Gastroesophageal sphincter (tissue), 4 donors: Measurements from ENCODE around the gene SCIN. TPM values are rescaled to one million over a fixed set of nuclear protein-coding genes. Genes with fewer than 3 reads are reported as not detected.
"Not testable (repeated sequence)": the region's sequence is repeated elsewhere in the genome, so short reads cannot be mapped to it uniquely, and the experiment has no call there.

Experiments
- ATAC-seq: fragments of 150-250 bp; one replicate; pipeline ENCODE4 v1.9.1; 2016; ENCODE audit warnings: mild to moderate bottlenecking, moderate library complexity
- H3K27ac ChIP-seq, 4 donors: fragments of 200-600 bp; sonication (generic) in 3 of 4; 1 replicate in 3 of 4; 2 replicates in 1 of 4; pipeline ENCODE4 v1.5.1; 2016 to 2019
- H3K27me3 ChIP-seq: fragments of 200-600 bp; sonication (generic); one replicate; pipeline ENCODE4 v1.5.1; 2019
- H3K36me3 ChIP-seq, 2 donors: fragments of 200-600 bp; sonication (generic); one replicate each; pipeline ENCODE4 v1.5.1; 2019; ENCODE audit warnings: control low read depth in 1 of 2
- H3K4me1 ChIP-seq, 3 donors: fragments of 200-600 bp; sonication (generic); 1 replicate in 2 of 3; 2 replicates in 1 of 3; pipeline ENCODE4 v1.5.1; 2016 to 2019; ENCODE audit warnings: control low read depth in 2 of 3
- H3K4me3 ChIP-seq, 2 donors: fragments of 200-600 bp; sonication (generic); one replicate each; pipeline ENCODE4 v1.5.1; 2019; ENCODE audit warnings: mild to moderate bottlenecking in 1 of 2, moderate library complexity in 1 of 2
- H3K9me3 ChIP-seq, 3 donors: fragments of 200-600 bp; sonication (generic); one replicate each; pipeline ENCODE4 v1.5.1; 2017 to 2019; ENCODE audit warnings: control low read depth in 2 of 3
- CTCF ChIP-seq, 4 experiments: fragments of 200-600 bp in 2 of 4; fragments of 450-650 bp in 2 of 4; sonication (generic) in 1 of 4; IDR thresholded peaks; one replicate each; pipeline ENCODE4 v1.5.1; 2017 to 2019; ENCODE audit warnings: antibody characterized with exemption in 4 of 4, mild to moderate bottlenecking in 2 of 4, moderate library complexity in 2 of 4
- EP300 ChIP-seq: sonication (generic); formaldehyde crosslinking; IDR thresholded peaks from one replicate; pipeline ENCODE4 v1.6.1; 2017; ENCODE audit warnings: antibody characterized with exemption, mild to moderate bottlenecking
- POLR2A ChIP-seq, 2 donors: fragments of 450-650 bp; IDR thresholded peaks; one replicate each; pipeline ENCODE4 v1.6.1; 2017; ENCODE audit warnings: antibody characterized with exemption in 2 of 2, mild to moderate bottlenecking in 2 of 2, moderate library complexity in 1 of 2
- POLR2AphosphoS5 ChIP-seq: sonication (generic); formaldehyde crosslinking; IDR thresholded peaks from one replicate; pipeline ENCODE4 v1.6.1; 2017; ENCODE audit warnings: antibody characterized with exemption
- WGBS, 2 donors: methylation state at CpG; one replicate each; pipeline ENCODE4 v1.1.5; 2018; ENCODE audit warnings: low coverage in 1 of 2; 5-methylcytosine and 5-hydroxymethylcytosine counted together
- total RNA-seq, 4 donors: library from RNA; depleted of rRNA; stranded (reverse); fragments of >200 nt; gene quantifications; one replicate each; pipeline ENCODE4 v1.1.0, GENCODE V29; 2016

SCIN gene
- total RNA-seq, 4 donors from 2014 or later, result 0.62 to 5.8 (median 2.3) TPM

- Histone ChIP-seq H3K4me3 (no peak overlapping the region), H3K27ac (no peak overlapping the region), H3K36me3 (no peaks in the 10 kb centered on the region), H3K4me1 (no peaks in the 10 kb centered on the region), H3K9me3 (no peaks in the 10 kb centered on the region), H3K27me3 (no peaks in the 10 kb centered on the region)
- 83 to 95% methylated on average over 2 to 4 of the region's 4 CpGs for WGBS, 2 donors
- no peak for ATAC-seq
- TF ChIP-seq EP300, result no peak
- TF ChIP-seq POLR2A (IDR thresholded peaks at IDR 0.05), result no peak
- TF ChIP-seq POLR2AphosphoS5, result no peak
Observed at GRCh38 chr7:12550956-12551355, 19.6 kb upstream of the SCIN start.

- 67 to 71% methylated on average over 1 of the region's 1 CpG for WGBS, 2 donors
- ATAC-seq, result no peak
- TF ChIP-seq POLR2AphosphoS5, result no peak
- TF ChIP-seq POLR2A (IDR thresholded peaks at IDR 0.05), result no peak
- TF ChIP-seq EP300, result no peak
- TF ChIP-seq CTCF (IDR thresholded peaks at IDR 0.05), result no peak
- H3K27ac ChIP-seq, result no peak overlapping the region
- H3K27me3 ChIP-seq, result no peaks in the 10 kb centered on the region
- H3K9me3 ChIP-seq, result no peaks in the 10 kb centered on the region
- no peak overlapping the region for H3K4me3 ChIP-seq
- H3K4me1 ChIP-seq, result no peaks in the 10 kb centered on the region
- no peaks in the 10 kb centered on the region for H3K36me3 ChIP-seq
Observed at GRCh38 chr7:12552876-12553275, 17.6 kb upstream of the SCIN start.

- no peaks in the 10 kb centered on the region for H3K4me1 ChIP-seq
- H3K27ac ChIP-seq, result no peak overlapping the region
- TF ChIP-seq EP300 (no peak), CTCF (IDR thresholded peaks at IDR 0.05) (no peak), POLR2A (IDR thresholded peaks at IDR 0.05) (no peak), POLR2AphosphoS5 (no peak)
- H3K27me3 ChIP-seq, result no peaks in the 10 kb centered on the region
- no peaks in the 10 kb centered on the region for H3K9me3 ChIP-seq
- no peak overlapping the region for H3K4me3 ChIP-seq
- no peaks in the 10 kb centered on the region for H3K36me3 ChIP-seq
- ATAC-seq, result no peak
Observed at GRCh38 chr7:12553416-12553815, 17.1 kb upstream of the SCIN start.

GRCh38 chr7:12554351-12554750 lies 16.2 kb upstream of the SCIN start:
- WGBS, 2 donors, result 32 to 65% methylated on average over 2 of the region's 2 CpGs
- ATAC-seq, result no peak
- Histone ChIP-seq H3K4me3 (no peak overlapping the region), H3K27me3 (no peaks in the 10 kb centered on the region), H3K27ac (no peak overlapping the region), H3K4me1 (no peaks in the 10 kb centered on the region), H3K9me3 (no peaks in the 10 kb centered on the region), H3K36me3 (no peaks in the 10 kb centered on the region)
- no peak for TF ChIP-seq CTCF (IDR thresholded peaks at IDR 0.05)
- no peak for TF ChIP-seq POLR2AphosphoS5
- no peak for TF ChIP-seq POLR2A (IDR thresholded peaks at IDR 0.05)
- TF ChIP-seq EP300, result no peak

- Histone ChIP-seq H3K4me3 (no peak overlapping the region), H3K9me3 (no peaks in the 10 kb centered on the region), H3K27me3 (no peaks in the 10 kb centered on the region), H3K4me1 (no peaks in the 10 kb centered on the region), H3K27ac (no peak overlapping the region), H3K36me3 (no peaks in the 10 kb centered on the region)
- TF ChIP-seq EP300 (no peak), POLR2A (IDR thresholded peaks at IDR 0.05) (no peak), CTCF (IDR thresholded peaks at IDR 0.05) (no peak), POLR2AphosphoS5 (no peak)
- ATAC-seq, result no peak
- 82 to 92% methylated on average over 4 to 5 of the region's 6 CpGs for WGBS, 2 donors
Observed at GRCh38 chr7:12554872-12555271, 15.6 kb upstream of the SCIN start.

- H3K27me3 ChIP-seq, H3K4me3 ChIP-seq, H3K4me1 ChIP-seq, H3K9me3 ChIP-seq, ATAC-seq, H3K27ac ChIP-seq, H3K36me3 ChIP-seq: not testable (repeated sequence)
- WGBS, 2 donors, result 89% methylated on average over 3 of the region's 6 CpGs; no CpG with 5 or more reads in 1 of the 2 donors
Observed at GRCh38 chr7:12555695-12556094, 14.8 kb upstream of the SCIN start.

- peak overlapping the region; percentile 12 to 15 for H3K4me3 ChIP-seq
- not testable (repeated sequence) for H3K27ac ChIP-seq, H3K9me3 ChIP-seq, ATAC-seq, H3K36me3 ChIP-seq, H3K27me3 ChIP-seq, H3K4me1 ChIP-seq
- 91 to 96% methylated on average over 4 to 9 of the region's 60 CpGs for WGBS, 2 donors
Observed at GRCh38 chr7:12556139-12556792, 14.3 kb upstream of the SCIN start.
